Measurements from ENCODE around the gene TEX264. TPM values are rescaled to one million over a fixed set of nuclear protein-coding genes. Genes with fewer than 3 reads are reported as not detected.

TEX264 gene
- total and polyA plus RNA-seq, 2 experiments from 2014 or later, result 74.1 to 83.9 TPM

- Histone ChIP-seq H3K27me3 (no peaks in the 10 kb centered on the region), H3K36me3 (peaks cover 30% of the 10 kb centered on the region), H3K4me1 (ENCODE audit: low read depth) (no peaks in the 10 kb centered on the region), H3K27ac (no peak overlapping the region), H3K4me3 (no peak overlapping the region), H3K9me3 (ENCODE audit: low read depth) (no peaks in the 10 kb centered on the region)
- no peak for TF ChIP-seq CTCF (IDR thresholded peaks at IDR 0.05; ENCODE audit: low read depth, low read length)
- DNase-seq (ENCODE audit: low read depth in 1 of 2, low spot score in 1 of 2), result no peak
These were observed 8.6 kb upstream of the TEX264 start for GRCh38 chr3:51662456-51662855.

- no peak for TF ChIP-seq CTCF (IDR thresholded peaks at IDR 0.05; ENCODE audit: low read depth, low read length)
- H3K27me3 ChIP-seq, result no peaks in the 10 kb centered on the region
- DNase-seq (ENCODE audit: low read depth in 1 of 2, low spot score in 1 of 2), result no peak
- H3K36me3 ChIP-seq, result no peaks in the 10 kb centered on the region
- H3K4me3 ChIP-seq, result no peak overlapping the region
- H3K27ac ChIP-seq, result no peak overlapping the region
- H3K4me1 ChIP-seq (ENCODE audit: low read depth), result peaks cover 17% of the 10 kb centered on the region
- no peaks in the 10 kb centered on the region for H3K9me3 ChIP-seq (ENCODE audit: low read depth)
These were observed 2.3 kb upstream of the TEX264 start for GRCh38 chr3:51668756-51669155.

DNA sequence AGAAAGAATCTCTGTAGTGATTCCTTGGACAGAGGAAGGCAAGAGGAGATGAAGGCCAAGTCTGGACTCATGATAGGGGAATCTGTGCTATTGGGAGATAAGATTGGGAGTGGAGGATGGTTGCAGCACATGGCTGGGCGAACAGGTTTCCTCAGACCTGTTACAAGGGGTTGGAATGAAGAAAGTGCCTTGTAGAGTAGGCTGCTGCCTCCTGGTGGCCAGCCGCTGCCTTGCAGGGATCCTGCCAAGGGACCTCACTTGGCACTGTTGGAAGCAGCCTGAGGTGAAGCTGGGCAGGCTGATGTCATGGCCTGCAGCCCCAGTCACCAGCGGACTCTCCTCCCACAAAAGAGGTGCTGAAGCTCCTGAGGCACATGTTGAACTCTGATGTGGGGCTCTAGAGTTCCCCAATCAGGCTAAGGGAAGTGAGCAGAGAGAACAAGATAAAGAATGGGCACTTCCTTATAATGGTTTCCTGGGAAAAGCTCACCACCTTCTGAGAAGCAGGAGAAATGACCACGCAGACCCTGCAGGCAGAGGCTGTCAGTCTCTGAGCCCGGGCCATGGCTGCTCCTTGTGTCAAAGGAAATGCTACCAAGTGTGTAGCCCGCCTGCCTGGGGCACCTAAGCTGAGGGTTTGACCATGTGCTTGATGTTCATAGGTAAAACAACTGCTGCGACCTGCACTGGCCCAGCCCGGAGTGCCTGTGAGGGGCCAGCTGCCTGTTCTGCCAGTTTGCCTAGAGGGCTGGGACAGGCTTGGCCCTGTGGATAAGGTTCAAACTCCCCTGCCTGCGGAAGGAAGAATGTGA, 1.6 kb upstream of the TEX264 start:
- H3K27me3 ChIP-seq, result no peaks in the 10 kb centered on the region
- no peaks in the 10 kb centered on the region for H3K36me3 ChIP-seq
- no peak overlapping the region for H3K4me3 ChIP-seq
- no peak overlapping the region for H3K27ac ChIP-seq
- peaks cover 17% of the 10 kb centered on the region for H3K4me1 ChIP-seq (ENCODE audit: low read depth)
- TF ChIP-seq CTCF (IDR thresholded peaks at IDR 0.05; ENCODE audit: low read depth, low read length), result peak; percentile 98
- DNase-seq (ENCODE audit: low read depth in 1 of 2, low spot score in 1 of 2), result peak; percentile 88 to 89
- H3K9me3 ChIP-seq (ENCODE audit: low read depth), result no peaks in the 10 kb centered on the region

- H3K27ac ChIP-seq, result no peak overlapping the region
- no peak for TF ChIP-seq CTCF (IDR thresholded peaks at IDR 0.05; ENCODE audit: low read depth, low read length)
- H3K4me1 ChIP-seq (ENCODE audit: low read depth), result peaks cover 17% of the 10 kb centered on the region
- H3K27me3 ChIP-seq, result no peaks in the 10 kb centered on the region
- no peaks in the 10 kb centered on the region for H3K9me3 ChIP-seq (ENCODE audit: low read depth)
- DNase-seq (ENCODE audit: low read depth in 1 of 2, low spot score in 1 of 2), result no peak
- no peaks in the 10 kb centered on the region for H3K36me3 ChIP-seq
- H3K4me3 ChIP-seq, result peak overlapping the region; percentile 63
These were observed 814 bp upstream of the TEX264 start for GRCh38 chr3:51670053-51670822.

DNA sequence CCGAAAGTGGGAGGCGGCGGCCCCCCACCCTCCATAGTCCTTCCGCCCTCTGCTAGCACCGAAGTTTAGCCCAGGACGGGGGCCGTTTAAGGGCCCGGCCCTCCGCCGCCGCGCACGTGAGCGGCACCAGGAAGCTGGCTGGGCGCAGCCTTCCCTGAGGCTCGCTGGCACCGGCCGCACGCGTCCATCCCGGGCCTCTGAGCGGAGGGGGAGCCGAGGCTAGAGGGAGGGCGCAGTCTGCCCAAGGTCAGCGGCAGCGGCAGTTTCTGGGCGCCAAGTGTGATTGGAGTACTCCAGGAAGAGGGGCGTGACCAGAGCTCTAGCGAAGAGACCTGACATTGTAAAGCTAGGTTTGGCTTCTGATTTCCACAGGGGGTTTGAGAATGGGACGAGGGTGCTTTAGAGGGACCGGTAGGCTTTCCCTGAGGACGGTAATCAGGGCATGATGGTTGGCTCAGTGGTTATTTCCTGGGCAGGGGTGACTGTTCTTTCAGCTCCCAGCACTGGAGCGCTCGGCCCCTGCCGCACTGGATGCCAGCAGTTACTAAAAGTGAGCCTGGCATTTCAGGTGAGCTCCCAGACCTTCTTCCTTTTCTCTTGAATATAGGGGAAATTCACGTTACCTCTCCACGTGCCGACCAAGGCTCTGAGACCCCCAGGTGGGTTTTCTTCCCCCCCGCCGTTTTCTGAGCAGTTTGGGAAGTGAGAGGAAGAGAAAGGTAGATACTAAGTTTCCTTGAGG, 853 bp downstream of the TEX264 start:
- H3K27ac ChIP-seq, result peak overlapping the region; percentile 79
- no peak for TF ChIP-seq CTCF (IDR thresholded peaks at IDR 0.05; ENCODE audit: low read depth, low read length)
- no peaks in the 10 kb centered on the region for H3K36me3 ChIP-seq
- H3K4me1 ChIP-seq (ENCODE audit: low read depth), result peaks cover 17% of the 10 kb centered on the region
- DNase-seq (ENCODE audit: low read depth in 1 of 2, low spot score in 1 of 2), result peak; percentile 72 to 90
- H3K27me3 ChIP-seq, result no peaks in the 10 kb centered on the region
- peak overlapping the region; percentile 63 for H3K4me3 ChIP-seq
- H3K9me3 ChIP-seq (ENCODE audit: low read depth), result no peaks in the 10 kb centered on the region
